NOMO-1 treated with dmso at 0.1 percent for 144 hours (cell line): ENCODE results near the gene POMC.
A peak's percentile ranks its signal among the peaks of the same experiment; 100 is the strongest.
"Not testable (repeated sequence)": the region's sequence is repeated elsewhere in the genome, so short reads cannot be mapped to it uniquely, and the experiment has no call there.

Experiments used
- DNase-seq: peaks from one replicate; lab custom pipeline; 2025; ENCODE audit not compliant: unreplicated experiment; lab: John Stamatoyannopoulos, UW

The POMC gene

DNA sequence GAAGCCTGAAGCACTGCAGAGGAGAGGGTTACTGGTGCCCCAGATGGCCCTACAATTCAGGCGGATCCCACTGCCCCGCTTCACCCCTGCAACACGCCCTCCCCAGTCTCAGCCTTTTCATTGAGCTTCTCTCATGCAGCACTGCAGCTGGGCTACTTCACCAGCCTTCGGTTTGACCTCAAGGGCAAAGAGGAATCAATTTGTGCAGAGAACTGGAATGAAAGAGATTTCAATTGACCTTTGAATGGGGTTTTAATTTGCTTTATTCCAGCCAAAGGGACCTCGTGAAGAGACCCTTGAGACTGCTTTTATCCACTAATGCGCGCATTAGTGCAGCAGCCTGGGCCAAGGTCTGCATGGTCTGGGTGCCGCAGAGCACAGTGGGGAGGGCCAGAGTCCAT, 8.8 kb upstream of the POMC start:
- DNase-seq: no peak

DNA sequence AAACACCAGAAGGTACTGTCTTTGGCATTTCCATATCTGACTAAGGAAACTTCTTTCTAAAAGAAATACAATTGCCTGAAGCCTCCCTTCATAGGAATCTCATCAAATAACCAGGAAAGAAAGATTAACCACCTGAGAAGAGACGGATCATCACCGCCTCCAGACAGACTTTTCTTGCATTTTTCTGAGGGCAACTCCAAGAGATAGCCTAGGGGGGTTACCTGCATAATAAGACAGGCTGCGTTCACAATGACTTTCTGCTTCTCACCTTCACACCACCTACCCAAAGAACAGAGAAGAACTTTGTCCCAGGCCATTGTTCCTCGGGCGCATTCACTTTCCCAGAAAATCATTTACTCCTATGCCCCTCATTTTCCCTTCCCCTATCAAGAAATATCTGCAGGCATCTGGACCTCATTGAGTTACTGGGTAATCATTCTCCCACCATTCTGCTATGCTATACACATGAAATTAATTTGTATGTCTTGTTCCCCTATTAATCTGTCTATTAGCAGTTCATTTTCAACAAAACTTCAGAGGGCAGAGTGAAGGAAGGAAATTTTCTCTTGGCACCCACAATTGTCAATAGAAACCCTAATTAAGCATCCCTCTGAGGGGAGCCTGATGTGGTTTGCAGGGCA, 8.3 kb upstream of the POMC start:
- DNase-seq: no peak

DNA sequence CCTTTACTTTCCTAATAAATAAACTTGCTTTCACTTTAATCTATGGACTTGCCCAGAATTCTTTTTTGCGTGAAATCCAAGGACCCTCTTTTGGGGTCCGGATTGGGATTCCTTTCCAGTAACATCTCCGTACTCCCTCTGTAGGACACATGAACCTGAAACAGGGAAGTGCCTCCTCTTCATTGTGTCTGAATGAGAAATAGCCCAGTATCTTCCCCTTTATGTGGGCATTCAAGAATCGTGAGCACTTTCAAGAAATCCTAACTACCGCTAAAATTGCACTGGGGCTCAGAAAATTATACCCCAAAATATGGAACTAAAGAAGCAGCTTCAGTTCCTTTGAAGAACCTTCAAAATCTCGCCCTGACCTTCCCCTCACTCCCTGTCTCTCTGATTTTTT, 7.8 kb upstream of the POMC start:
- peak; percentile 24 for DNase-seq

DNA sequence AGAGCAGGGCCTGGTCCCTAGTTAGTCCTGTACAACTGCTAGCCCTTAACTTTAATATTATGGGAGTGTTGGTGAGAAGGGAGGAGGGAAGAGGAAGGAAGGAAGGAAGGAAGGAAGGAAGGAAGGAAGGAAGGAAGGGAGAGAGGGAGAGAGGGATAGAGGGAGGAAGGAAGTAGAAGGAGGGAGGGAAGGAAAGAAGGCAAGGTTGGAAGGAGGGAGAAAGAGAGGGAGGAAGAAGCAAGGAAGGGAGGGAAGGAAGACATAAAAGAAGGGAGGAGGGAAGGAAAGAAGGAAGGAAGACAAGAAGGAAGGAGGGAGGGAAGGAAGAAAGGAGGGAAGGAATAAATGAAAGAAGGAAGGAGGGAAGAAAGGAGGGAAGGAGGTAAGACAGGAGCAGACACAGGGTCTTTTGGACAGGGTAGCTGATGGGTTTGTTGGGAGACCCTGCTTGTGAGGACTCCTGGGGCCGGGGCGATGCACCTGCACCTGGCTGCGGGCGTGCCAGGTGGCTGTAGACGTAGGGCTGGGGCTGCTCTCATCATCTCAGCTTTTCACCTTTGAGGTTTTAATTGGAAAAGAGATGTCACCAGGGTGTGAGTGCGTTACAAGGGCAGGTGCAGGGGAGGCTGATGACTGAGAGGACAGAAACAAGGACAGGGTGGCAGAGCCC, 5.9 kb upstream of the POMC start:
- DNase-seq: no peak

DNA sequence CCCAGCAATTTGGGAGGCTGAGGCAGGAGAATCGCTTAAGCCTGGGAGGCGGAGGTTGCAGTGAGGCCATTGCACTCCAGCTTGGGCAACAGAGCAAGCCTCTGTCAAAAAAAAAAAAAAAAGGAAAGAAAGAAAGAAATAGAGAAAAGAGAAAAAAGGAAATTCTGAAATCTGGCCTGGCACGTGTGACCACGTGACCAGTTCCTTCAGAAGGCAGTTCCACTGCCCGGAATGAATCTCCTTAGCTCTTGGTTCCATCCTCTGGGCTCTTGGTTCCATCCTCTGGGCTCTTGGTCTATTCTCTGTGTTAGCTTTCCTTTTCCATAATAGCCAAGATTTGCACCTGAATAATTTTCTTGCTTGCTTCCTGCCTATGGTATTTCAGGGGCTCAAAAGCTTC, 5.3 kb upstream of the POMC start:
- no peak for DNase-seq

DNA sequence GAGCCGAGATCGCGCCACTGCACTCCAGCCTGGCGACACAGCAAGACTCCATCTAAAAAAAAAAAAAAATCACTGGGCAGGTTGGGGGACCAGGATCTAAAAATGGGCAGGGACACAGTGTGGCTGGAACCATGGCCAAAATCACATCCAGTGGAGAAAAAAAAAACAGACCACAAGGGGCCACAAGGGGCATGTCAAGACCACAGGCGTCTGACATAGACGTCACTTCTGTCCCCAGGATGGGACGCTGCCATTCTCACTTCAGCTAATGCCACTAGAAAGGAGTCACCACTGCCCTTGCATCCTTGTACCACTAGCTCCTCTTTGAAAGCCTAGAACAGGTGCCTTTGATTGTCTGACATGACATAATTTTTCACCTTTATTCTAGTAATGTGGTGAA, 2.5 kb upstream of the POMC start:
- DNase-seq: no peak

DNA sequence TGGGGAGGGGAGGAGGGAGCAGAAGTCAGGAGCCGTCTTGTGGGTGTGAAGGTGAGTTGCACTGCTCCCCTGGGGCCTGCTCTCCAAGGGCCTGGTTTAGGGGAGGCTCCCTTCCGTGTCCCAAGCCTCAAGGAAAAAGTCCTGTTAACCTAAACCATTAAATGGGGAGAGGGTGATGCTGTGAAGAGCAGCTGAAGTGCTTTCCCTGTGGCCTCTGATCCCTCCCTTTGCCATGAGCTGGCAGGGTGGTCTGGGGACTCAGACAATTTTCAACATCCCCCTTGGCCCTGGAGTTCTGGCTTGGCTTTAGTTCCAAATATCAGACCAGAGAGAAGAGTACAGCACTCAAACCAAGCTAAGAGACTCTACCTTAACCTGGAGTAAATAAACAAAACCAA, 692 bp upstream of the POMC start:
- no peak for DNase-seq

DNA sequence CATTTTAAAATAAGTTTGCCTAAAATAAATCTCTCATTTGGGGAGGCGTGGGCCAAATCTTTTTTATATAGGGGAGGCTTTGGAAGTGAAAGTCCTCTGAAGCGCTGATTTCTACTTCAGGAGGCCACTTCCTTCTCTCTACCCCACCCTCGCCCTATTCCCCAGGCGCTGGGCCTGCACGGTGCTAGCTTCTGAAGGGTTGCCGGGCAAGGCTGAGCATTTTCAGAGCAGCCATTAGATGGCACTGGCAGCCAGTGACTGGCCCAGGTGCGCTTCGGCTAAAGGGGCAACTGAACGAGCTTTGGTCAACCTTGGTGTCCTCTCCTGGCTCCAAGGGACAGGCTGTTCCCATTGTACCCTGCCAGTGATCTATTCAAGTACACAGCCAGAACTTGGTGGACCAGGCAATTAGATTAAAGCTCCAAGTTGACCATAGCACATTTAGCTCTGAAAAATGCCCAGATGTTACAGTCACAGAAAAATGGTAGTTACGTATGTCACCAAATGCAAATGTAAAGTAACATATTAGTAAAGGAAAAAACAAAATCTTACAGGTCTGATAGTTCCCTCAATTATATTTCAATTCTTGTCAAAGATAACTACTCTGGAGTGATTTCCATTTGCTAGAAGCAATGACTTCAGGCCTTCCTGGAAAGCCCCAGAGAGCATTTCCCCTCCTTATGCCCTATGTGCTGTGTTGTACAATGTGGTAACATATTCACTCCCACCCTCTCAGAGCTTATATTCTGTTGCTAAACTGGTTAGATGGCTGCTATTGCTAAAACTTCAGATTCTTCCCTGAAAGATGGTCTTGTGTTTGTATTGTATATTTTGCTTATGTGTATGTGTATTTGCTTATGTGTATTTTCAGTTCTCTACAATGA, 2.1 kb downstream of the POMC start:
- DNase-seq: peak; percentile 71

DNA sequence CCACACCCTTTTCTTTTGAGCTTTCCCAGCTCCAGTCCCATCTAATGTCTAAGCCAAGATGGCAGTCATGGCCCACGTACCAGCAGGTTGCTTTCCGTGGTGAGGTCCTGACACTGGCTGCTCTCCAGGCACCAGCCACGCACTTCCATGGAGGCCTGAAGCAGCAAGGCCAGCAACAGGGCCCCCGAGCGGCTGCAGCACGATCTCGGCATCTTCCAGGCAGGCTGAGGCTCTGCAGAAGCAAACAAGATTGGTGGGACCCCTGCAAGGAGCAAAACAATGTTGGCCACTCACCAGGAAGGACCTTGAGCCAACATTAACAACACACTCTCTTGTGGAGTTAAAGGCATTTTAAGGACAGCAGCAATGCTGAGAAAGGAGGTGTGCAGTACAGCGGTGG, 3.8 kb downstream of the POMC start:
- no peak for DNase-seq

DNA sequence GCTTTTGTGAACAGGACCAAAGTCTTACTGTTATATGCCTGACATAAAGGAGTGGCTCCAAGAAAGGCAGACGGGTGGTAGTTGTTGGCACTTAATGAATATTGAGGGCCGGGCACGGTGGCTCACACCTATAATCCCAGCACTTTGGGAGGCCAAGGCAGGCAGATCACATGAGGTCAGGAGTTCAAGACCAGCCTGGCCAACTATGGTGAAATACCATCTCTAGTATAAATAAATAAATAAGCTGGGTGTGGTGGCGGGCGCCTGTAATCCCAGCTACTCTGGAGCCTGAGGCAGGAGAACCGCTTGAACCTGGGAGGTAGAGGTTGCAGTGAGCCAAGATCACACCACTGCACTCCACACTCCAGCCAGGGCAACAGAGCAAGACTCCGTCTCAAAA, 6.3 kb downstream of the POMC start:
- not testable (repeated sequence) for DNase-seq

DNA sequence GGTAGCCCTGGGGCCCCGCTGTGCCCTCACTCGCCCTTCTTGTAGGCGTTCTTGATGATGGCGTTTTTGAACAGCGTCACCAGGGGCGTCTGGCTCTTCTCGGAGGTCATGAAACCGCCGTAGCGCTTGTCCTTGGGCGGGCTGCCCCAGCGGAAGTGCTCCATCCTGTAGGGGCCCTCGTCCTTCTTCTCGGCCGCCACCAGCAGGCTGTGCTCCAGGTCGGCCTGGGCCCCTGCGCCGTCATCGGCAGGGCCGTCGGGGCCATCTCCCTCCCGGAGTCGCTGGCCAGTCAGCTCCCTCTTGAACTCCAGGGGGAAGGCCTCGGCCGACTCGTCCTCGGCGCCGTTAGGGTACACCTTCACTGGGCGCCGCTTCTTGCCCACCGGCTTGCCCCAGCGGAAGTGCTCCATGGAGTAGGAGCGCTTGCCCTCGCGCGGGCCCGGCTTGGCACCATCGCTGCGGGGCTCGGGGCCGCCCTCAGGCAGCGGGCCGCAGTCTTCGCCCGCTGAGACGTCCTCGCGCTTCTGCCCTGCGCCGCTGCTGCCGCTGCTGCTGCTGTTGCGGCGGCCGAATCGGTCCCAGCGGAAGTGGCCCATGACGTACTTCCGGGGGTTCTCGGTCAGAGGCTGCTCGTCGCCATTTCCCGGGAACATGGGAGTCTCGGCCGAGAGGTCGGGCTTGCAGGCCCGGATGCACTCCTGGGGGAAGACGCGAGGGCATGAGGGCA, 7.2 kb downstream of the POMC start:
- DNase-seq: no peak

DNA sequence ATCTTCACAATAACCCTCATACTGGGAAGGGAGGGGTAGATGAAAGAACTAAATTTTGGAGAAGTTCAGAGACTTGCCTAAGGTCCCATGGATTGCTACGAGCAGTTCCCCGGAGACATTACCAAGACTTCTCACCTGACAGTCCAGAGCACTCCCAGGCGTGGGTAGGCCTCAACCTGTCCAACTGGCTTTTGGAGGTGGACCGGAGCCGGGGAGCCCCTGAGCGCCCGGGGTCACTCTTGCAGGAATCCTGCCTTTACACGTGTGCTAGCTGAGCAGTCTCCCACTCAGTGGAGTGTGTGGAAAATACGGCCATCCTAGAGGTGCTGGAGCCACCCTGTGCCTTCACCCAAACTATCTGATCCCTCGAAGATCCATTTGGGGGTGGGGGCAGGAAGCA, 8.0 kb downstream of the POMC start:
- DNase-seq: no peak

DNA sequence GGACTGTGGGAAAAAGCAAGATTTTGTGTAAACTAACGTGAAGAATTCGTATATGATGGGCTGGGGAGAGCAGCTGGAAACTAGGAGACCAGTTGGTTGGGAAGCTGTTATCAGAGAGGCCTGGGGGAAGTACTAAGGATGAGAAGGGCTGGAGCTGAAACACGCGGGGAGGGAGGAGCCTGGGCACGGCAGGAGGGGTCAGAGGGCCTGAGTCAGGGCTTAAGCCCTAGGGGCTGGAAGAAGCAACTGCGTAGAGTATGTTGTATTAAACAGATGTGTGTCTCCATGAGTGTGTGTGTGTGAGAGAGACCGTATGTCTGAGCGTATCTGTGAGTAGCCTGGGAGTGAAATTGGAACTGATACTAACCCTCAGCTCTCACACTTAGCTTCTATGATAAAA, 8.4 kb downstream of the POMC start:
- DNase-seq: no peak

DNA sequence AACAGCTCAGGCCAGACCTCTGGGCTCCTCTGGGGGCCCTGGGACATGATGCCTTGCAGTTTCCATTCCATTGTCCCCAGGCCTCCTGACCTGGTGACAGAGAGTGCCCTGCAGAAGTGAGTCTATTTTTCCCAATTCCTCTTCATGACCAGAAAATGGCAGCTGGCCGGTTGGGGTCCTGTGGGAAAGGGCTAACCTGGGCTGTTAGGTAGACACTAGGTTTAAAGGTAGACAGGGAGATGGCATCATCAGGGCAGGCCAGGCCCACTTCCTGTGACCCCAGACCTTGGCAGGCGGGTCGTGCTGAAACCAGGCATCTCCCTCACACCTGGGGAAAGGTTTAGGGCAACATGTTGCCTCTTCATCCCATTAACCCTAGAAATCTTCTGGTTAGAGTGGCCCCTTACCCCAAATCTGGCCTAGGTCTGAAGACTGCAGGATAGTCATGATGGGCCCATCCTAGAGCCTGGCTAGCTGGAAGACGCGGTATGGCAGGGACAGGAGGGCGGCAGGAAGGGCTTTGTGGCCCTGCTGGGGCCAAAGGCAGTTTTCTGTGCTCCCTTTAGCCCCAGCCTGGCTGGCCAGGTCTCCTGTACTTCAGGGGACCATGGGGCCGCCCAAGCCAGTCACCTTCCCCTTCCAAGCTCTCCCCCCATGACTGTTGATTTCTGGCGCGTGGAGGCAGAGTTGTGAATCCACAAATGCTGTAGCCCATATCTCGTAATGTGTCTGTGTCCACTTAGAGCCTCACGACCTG, 10.1 kb downstream of the POMC start:
- DNase-seq: no peak

DNA sequence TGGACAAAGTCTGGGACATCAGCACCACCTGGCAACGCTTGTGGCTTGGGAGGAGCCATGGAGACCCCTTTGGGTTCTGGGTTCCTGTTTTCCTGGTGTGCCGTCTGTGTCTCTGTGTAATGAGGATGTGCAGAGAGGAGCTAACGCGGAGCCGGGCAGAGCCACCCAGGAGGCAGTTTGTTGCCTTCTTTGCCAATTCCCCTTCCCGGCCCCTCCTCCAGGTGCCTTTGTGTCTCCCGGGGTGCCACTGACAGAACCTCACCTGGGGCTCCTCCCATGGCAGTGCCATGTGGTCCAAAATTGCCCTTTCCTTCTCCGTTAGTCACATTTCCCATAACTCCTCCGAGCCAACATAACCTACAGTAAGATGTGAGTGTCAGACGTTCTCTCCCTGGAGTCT, 13.0 kb downstream of the POMC start:
- DNase-seq: no peak

DNA sequence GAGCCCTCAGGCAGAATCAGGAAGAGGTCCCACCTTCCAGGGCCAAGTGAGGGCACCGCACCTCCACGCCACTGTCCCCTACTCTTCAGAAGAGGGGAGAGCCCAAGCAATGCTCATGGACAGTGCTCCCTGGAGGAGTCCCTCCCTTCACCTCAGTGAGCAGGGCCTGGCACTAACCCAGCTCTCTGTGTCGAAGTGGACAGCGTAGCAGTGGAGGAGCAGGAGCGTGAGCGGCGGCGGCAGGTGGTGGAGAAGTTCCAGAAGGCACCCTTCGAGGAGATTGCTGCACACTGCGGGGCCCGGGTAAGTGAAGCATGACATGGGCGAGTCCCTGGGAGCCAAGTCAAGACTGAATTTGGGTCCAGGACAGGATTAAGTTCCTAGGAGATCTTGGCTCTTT, 16.7 kb downstream of the POMC start:
- no peak for DNase-seq

DNA sequence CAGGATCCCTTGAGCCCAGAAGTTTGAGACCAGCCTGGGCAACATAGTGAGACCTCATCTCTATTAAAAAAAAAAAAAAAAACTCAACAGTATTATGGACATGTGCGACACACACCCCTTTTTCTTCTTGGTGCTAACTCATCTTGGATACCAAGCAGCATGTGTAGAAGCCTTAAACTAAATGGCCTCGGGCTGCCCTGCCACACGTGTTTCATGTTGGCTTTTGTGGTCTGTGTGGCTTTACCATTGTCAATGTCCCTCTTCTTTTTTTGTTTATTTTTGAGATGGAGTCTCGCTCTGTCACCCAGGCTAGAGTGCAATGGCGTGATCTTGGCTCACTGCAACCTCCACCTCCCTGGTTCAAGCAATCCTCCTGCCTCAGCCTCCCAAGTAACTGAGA, 17.4 kb downstream of the POMC start:
- not testable (repeated sequence) for DNase-seq

DNA sequence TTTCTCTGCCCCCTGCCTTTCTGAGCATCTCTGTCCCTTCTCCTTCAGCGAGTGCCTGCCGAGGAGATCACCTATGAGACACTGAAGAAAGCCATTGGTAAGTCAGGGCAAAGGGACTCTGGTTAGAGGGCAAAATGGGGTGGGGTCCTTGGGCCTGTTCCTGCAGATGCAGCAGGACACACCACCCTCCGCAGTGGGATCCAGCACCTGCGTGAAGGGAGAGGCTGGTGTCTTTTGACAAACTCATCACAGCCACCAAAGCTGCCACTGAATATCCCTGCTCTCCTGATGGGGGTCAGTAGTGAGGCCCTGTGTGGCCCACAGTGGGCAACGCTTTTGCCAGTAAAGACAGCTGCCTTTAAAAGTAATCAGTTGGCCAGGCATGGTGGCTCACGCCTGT, 18.7 kb downstream of the POMC start:
- DNase-seq: no peak

DNA sequence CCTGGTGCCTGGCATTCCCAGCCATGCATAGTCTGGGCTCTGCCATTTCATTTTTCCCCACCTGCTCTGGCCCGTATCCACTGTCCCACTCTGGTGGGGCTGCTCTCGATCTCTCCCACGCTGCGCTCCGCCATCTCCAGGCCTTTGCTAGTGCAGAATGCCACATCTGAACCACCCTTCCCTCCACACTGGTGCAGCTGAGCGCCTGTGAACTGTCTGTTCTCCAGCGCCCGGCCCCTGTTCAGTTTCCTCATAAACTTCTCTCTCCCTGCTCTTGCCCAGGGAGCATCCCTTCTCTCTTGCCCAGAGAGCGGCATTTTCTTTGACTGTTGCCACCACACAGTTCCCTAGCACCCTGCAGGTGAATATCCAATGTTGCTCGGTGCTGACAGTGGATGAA, 21.5 kb downstream of the POMC start:
- DNase-seq: no peak

DNA sequence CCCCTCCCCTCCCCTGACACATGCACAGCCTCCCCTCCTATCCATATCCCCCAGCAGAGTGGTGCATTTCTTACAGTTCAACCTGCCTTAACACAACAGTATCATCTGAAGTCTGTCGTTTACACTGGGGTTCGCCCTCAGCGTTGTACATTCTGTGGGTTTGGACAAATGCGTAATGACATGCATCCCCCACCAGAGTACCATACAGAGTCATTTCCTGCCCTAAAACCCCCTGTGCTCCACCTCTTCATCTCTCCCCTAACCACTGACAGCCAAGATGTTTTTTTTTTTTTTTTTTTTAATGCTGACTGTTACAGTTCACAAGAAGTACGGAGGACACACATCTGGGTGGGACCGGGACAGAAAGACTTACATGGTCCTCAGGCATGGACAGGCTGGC, 22.6 kb downstream of the POMC start:
- DNase-seq: no peak

DNA sequence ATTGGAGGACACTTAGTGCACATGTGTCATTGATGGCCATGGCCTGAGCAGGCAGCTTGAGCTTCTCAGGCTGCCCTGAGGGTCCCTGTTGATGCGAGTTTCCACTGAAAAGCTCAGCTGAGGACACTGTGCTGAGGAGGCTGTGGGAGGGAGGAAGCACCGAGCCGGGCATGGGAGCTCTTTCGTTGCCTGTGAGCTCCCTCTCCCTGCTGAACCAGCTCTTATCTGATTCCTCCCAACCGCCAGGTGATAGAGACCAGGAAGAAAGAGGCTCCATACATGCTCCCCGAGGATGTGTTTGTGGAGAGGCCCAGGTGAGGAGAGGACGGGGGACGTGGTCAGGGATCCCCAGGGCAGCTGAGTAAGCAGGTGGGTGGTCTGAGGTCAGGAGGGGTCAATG, 27.3 kb downstream of the POMC start:
- no peak for DNase-seq
